Gastrocnemius medialis (tissue), 4 donors: ENCODE data around the gene CENPE. TPM values are rescaled to one million over a fixed set of nuclear protein-coding genes. Genes with fewer than 3 reads are reported as not detected.

Experiments used
- ATAC-seq, 2 donors: fragments of 150-250 bp; one replicate each; pipeline ENCODE4 v1.9.1; 2016
- DNase-seq, 2 donors: peaks; one replicate each; pipeline ENCODE4 v3.0.0-alpha.2; 2019
- H3K27ac ChIP-seq, 4 donors: fragments of 200-600 bp; sonication (generic); 1 replicate in 1 of 4; 2 replicates in 3 of 4; pipeline ENCODE4 v1.5.1; 2016 to 2018; ENCODE audit warnings: mild to moderate bottlenecking in 2 of 4, moderate library complexity in 1 of 4
- H3K27me3 ChIP-seq, 3 donors: fragments of 200-600 bp; sonication (generic) in 2 of 3; 1 replicate in 1 of 3; 2 replicates in 2 of 3; pipeline versions ENCODE4 v1.5.1 to v1.6.0; 2016 to 2019; ENCODE audit warnings: mild to moderate bottlenecking in 1 of 3, moderate library complexity in 1 of 3
- H3K36me3 ChIP-seq, 2 donors: fragments of 200-600 bp; sonication (generic) in 1 of 2; one replicate each; pipeline ENCODE4 v1.5.1; 2017 to 2018
- H3K4me1 ChIP-seq, 2 donors: fragments of 200-600 bp; sonication (generic) in 1 of 2; one replicate each; pipeline ENCODE4 v1.5.1; 2016 to 2017; ENCODE audit warnings: mild to moderate bottlenecking in 2 of 2
- H3K4me3 ChIP-seq, 4 donors: fragments of 200-600 bp; sonication (generic) in 3 of 4; 1 replicate in 1 of 4; 2 replicates in 3 of 4; pipeline ENCODE4 v1.5.1; 2016 to 2019; ENCODE audit warnings: mild to moderate bottlenecking in 2 of 4
- H3K9me3 ChIP-seq, 3 donors: fragments of 200-600 bp; sonication (generic) in 2 of 3; 1 replicate in 1 of 3; 2 replicates in 2 of 3; pipeline ENCODE4 v1.5.1; 2016 to 2019
- CTCF ChIP-seq, 5 experiments: fragments of 450-650 bp in 3 of 5; fragments of 200-600 bp in 2 of 5; sonication (generic) in 2 of 5; IDR thresholded peaks in 4 of 5; conservative IDR thresholded peaks in 1 of 5; 1 replicate in 4 of 5; 2 replicates in 1 of 5; pipeline ENCODE4 v1.5.1; 2016 to 2019; ENCODE audit warnings: antibody characterized with exemption in 5 of 5, mild to moderate bottlenecking in 3 of 5, moderate library complexity in 3 of 5
- POLR2A ChIP-seq, 2 donors: fragments of 450-650 bp; IDR thresholded peaks; one replicate each; pipeline ENCODE4 v1.6.1; 2017; ENCODE audit warnings: antibody characterized with exemption in 2 of 2, mild to moderate bottlenecking in 2 of 2, moderate library complexity in 2 of 2
- in situ Hi-C, 4 donors: fragments of 200-750 bp; cut with MboI; loops; one replicate each; pipeline versions ENCODE4 v1.15.0 to v1.8.0; 2017; ENCODE audit warnings: low sequenced_read_pairs in 4 of 4
- intact Hi-C: fragments of 100-400 bp; cut with DNase I; formaldehyde crosslinking; loops from one replicate; pipeline ENCODE4 v1.15.1; 2023; ENCODE audit warnings: low total_unique reads
- total RNA-seq, 4 donors: library from RNA; depleted of rRNA; stranded (reverse); fragments of >200 nt; gene quantifications; one replicate each; pipeline versions ENCODE4 v1.1.0 to v1.2.3, GENCODE V29; 2016

Gene CENPE
- total RNA-seq, 4 donors from 2014 or later, result 0.15 to 0.63 (median 0.18) TPM

- Histone ChIP-seq H3K4me3 (no peak overlapping the region), H3K9me3 (no peaks in the 10 kb centered on the region), H3K27ac (no peak overlapping the region), H3K4me1 (no peaks in the 10 kb centered on the region), H3K36me3 (no peaks in the 10 kb centered on the region), H3K27me3 (no peaks in the 10 kb centered on the region)
- in situ Hi-C loops, result no loop called here
- DNase-seq (no peak), ATAC-seq (no peak)
- TF ChIP-seq POLR2A (IDR thresholded peaks at IDR 0.05) (no peak), CTCF (IDR thresholded peaks at IDR 0.05 in 4 of 5, conservative IDR thresholded peaks at IDR 0.05 in 1 of 5) (no peak)
- intact Hi-C loops, result no loop called here
Measured at GRCh38 chr4:103204111-103204510, 6.0 kb upstream of the CENPE start.

- in situ Hi-C loops, result no loop called here
- TF ChIP-seq CTCF (IDR thresholded peaks at IDR 0.05 in 4 of 5, conservative IDR thresholded peaks at IDR 0.05 in 1 of 5) (no peak), POLR2A (IDR thresholded peaks at IDR 0.05) (no peak)
Measured at GRCh38 chr4:103201724-103202123, 3.6 kb upstream of the CENPE start.

GRCh38 chr4:103201253-103201652 is 3.1 kb upstream of the CENPE start:
- H3K27ac ChIP-seq, result no peak overlapping the region
- H3K27me3 ChIP-seq, result no peaks in the 10 kb centered on the region
- intact Hi-C loops (no loop called here), in situ Hi-C loops (no loop called here)
- H3K4me3 ChIP-seq, result no peak overlapping the region
- no peaks in the 10 kb centered on the region for H3K36me3 ChIP-seq
- DNase-seq, result no peak
- TF ChIP-seq POLR2A (IDR thresholded peaks at IDR 0.05) (no peak), CTCF (IDR thresholded peaks at IDR 0.05 in 4 of 5, conservative IDR thresholded peaks at IDR 0.05 in 1 of 5) (no peak)
- no peak for ATAC-seq
- H3K9me3 ChIP-seq, result no peaks in the 10 kb centered on the region
- H3K4me1 ChIP-seq, result peaks cover 4 to 7% of the 10 kb centered on the region in 2 donors

More at GRCh38 chr4:103201724-103202123, 3.6 kb upstream of the CENPE start:
- no peak overlapping the region for H3K27ac ChIP-seq
- H3K9me3 ChIP-seq, result no peaks in the 10 kb centered on the region
- no peak overlapping the region for H3K4me3 ChIP-seq
- no peaks in the 10 kb centered on the region for H3K36me3 ChIP-seq
- DNase-seq (no peak), ATAC-seq (no peak)
- H3K27me3 ChIP-seq, result no peaks in the 10 kb centered on the region
- intact Hi-C loops, result no loop called here
- H3K4me1 ChIP-seq, result peaks cover 4 to 7% of the 10 kb centered on the region in 2 donors

- no peaks in the 10 kb centered on the region for H3K27me3 ChIP-seq
- no peak for TF ChIP-seq POLR2A (IDR thresholded peaks at IDR 0.05)
- TF ChIP-seq CTCF (IDR thresholded peaks at IDR 0.05 in 4 of 5, conservative IDR thresholded peaks at IDR 0.05 in 1 of 5), result no peak
- no peak overlapping the region for H3K27ac ChIP-seq
- no peaks in the 10 kb centered on the region for H3K9me3 ChIP-seq
- no peaks in the 10 kb centered on the region for H3K36me3 ChIP-seq
- peak overlapping the region; percentile 69 to 91 (median 80) for H3K4me3 ChIP-seq
- ATAC-seq (peak in 1 of 2 donors; percentile 5), DNase-seq (no peak)
- H3K4me1 ChIP-seq, result peaks cover 4 to 7% of the 10 kb centered on the region in 2 donors
- intact Hi-C loops, result loop anchor here (10.0 kb wide), 1 partner anchor 764 kb away; no protein-coding TSS in a partner anchor
- in situ Hi-C loops, result no loop called here
Measured at GRCh38 chr4:103199009-103199408, 866 bp upstream of the CENPE start.

- TF ChIP-seq POLR2A (IDR thresholded peaks at IDR 0.05), result no peak
- TF ChIP-seq CTCF (IDR thresholded peaks at IDR 0.05 in 4 of 5, conservative IDR thresholded peaks at IDR 0.05 in 1 of 5), result no peak
- H3K4me1 ChIP-seq, result peaks cover 4 to 7% of the 10 kb centered on the region in 2 donors
- in situ Hi-C loops, result no loop called here
- H3K36me3 ChIP-seq, result no peaks in the 10 kb centered on the region
- peak overlapping the region; percentile 69 to 91 (median 80) for H3K4me3 ChIP-seq
- intact Hi-C loops, result loop anchor here (10.0 kb wide), 1 partner anchor 763 kb away; no protein-coding TSS in a partner anchor
- peak; percentile 22 to 24 for ATAC-seq
- H3K27ac ChIP-seq, result no peak overlapping the region
- H3K9me3 ChIP-seq, result no peaks in the 10 kb centered on the region
- no peak for DNase-seq
- H3K27me3 ChIP-seq, result no peaks in the 10 kb centered on the region
Measured at GRCh38 chr4:103197765-103198110, 405 bp downstream of the CENPE start.
